ENCODE measurements around the gene COL24A1. TPM values are rescaled to one million over a fixed set of nuclear protein-coding genes. Genes with fewer than 3 reads are reported as not detected.

COL24A1 gene
- total RNA-seq, 4 donors from 2014 or later, result 0.32 to 1.8 (median 0.72) TPM

- peaks cover 16% of the 10 kb centered on the region for H3K36me3 ChIP-seq
- peak overlapping the region; percentile 80 for H3K27ac ChIP-seq
- peaks cover 25% of the 10 kb centered on the region for H3K4me1 ChIP-seq
- no peak for DNase-seq (ENCODE audit: low spot score in 2 of 2)
- no peaks in the 10 kb centered on the region for H3K9me3 ChIP-seq
- 62% methylated on average over 6 of the region's 6 CpGs for WGBS
- TF ChIP-seq POLR2A (IDR thresholded peaks at IDR 0.05) (no peak), POLR2AphosphoS5 (IDR thresholded peaks at IDR 0.05) (no peak), CTCF (IDR thresholded peaks at IDR 0.05) (no peak), EP300 (IDR thresholded peaks at IDR 0.05) (no peak)
- no peaks in the 10 kb centered on the region for H3K27me3 ChIP-seq
- peak overlapping the region; percentile 82 for H3K4me3 ChIP-seq
Observed at GRCh38 chr1:85708829-85709227, 447.7 kb downstream of the COL24A1 start.

DNA sequence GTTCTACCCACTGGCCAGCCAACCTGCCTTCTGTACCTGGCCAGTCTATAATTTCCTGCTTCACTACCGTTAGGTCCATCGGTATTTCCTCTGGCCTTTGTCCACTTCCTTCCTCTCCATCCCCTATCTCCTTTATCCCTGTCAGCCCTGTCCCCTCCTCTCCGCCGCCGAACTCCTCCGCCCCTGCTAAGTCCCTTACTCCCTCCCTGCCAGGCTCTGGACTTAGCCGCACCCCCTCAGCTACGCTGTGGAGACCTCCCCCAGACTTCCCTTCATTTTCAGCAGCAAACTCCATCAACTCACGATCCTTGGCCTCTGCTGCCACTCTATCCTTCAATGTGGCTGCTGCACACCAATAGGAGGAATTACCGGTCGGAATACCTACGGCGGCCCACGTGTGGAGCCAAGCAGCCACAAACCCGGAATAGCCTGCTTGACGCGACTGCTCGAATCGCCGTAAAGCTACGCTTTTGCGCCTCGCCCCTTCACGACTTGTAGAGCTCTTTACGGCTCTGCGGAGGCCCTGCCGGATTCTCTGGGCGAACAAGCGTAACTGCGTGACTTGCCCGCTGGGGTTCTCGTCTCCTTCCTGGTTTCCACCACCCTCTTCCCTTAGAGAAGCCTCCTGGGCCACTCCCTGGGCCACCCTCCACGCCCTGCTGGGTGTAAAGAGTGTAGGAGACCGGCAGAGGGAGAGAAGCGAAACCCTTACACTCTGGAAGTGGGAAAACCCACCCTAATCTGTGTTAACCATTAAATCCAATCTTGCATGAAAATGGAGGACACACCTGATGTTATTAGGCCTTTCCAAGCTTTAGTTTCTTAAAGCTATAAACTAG lies 448.4 kb downstream of the COL24A1 start, which contains the start of gene ZNHIT6:
TSS of gene ZNHIT6 (minus strand) at position 444 of the 839 bp plus-strand sequence. CDS start at position 295, 149 bp downstream.
- Histone ChIP-seq H3K36me3 (peaks cover 19% of the 10 kb centered on the region), H3K27me3 (no peaks in the 10 kb centered on the region), H3K27ac (peak within 1 kb of the TSS; percentile 80), H3K4me3 (peak within 1 kb of the TSS; percentile 82), H3K4me1 (peaks cover 25% of the 10 kb centered on the region), H3K9me3 (no peaks in the 10 kb centered on the region)
- TF ChIP-seq CTCF (IDR thresholded peaks at IDR 0.05) (peak; percentile 35 to 59), POLR2AphosphoS5 (IDR thresholded peaks at IDR 0.05) (peak in 2 of 3 donors; percentile 70 to 87), POLR2A (IDR thresholded peaks at IDR 0.05) (no peak)
- WGBS, result under 1% methylated on average over 35 of the region's 35 CpGs
- DNase-seq (ENCODE audit: low spot score in 2 of 2), result peak; percentile 93 to 95

DNA sequence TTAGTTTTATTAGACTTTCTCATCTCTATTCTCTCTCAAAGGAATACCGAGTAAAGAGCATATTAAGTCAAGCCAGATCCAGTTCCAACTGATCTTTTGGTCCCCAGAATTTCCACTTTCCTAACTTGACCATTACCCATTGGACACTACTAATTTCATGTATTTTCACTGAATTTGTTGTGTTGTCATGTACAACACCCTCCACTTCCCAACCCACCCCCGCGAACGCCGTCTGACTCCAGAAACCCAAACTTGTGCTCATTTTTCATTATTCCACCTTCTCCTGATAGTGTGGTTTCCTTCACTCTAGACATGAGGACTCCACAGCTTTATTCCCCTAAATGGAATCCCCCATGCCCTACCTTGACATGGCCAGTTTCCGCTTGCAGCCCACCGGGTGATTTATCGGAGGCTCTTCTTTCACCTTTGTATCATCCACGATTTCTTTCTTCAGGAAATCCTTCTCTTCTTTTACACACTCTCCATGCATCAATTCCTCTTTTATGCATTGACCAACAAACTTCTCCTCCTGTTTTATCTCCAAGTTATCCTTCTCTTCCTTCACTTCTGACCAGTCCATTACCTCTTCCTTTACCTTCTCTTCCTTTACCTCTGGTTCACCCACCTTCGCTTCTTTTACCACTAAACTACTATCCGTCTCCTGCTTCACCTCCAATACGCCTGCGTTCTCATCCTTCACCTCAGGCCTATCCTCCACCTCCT lies 449.1 kb downstream of the COL24A1 start:
- TF ChIP-seq POLR2A (IDR thresholded peaks at IDR 0.05), result no peak
- TF ChIP-seq POLR2AphosphoS5 (IDR thresholded peaks at IDR 0.05), result no peak
- no peak for TF ChIP-seq CTCF (IDR thresholded peaks at IDR 0.05)
- TF ChIP-seq EP300 (IDR thresholded peaks at IDR 0.05), result no peak
- Histone ChIP-seq H3K36me3 (peaks cover 19% of the 10 kb centered on the region), H3K27me3 (no peaks in the 10 kb centered on the region), H3K27ac (peak overlapping the region; percentile 80), H3K4me1 (peaks cover 25% of the 10 kb centered on the region), H3K9me3 (no peaks in the 10 kb centered on the region), H3K4me3 (peak overlapping the region; percentile 82)
- no peak for DNase-seq (ENCODE audit: low spot score in 2 of 2)
- 12% methylated on average over 13 of the region's 13 CpGs for WGBS

- Histone ChIP-seq H3K27me3 (no peaks in the 10 kb centered on the region), H3K4me1 (peaks cover 25% of the 10 kb centered on the region), H3K4me3 (no peak overlapping the region), H3K36me3 (peaks cover 28% of the 10 kb centered on the region), H3K9me3 (no peaks in the 10 kb centered on the region), H3K27ac (no peak overlapping the region)
- WGBS, result 97% methylated on average over 3 of the region's 3 CpGs
- DNase-seq (ENCODE audit: low spot score in 2 of 2), result no peak
- TF ChIP-seq POLR2A (IDR thresholded peaks at IDR 0.05) (no peak), POLR2AphosphoS5 (IDR thresholded peaks at IDR 0.05) (no peak)
Observed at GRCh38 chr1:85705940-85706339, 450.6 kb downstream of the COL24A1 start.

DNA sequence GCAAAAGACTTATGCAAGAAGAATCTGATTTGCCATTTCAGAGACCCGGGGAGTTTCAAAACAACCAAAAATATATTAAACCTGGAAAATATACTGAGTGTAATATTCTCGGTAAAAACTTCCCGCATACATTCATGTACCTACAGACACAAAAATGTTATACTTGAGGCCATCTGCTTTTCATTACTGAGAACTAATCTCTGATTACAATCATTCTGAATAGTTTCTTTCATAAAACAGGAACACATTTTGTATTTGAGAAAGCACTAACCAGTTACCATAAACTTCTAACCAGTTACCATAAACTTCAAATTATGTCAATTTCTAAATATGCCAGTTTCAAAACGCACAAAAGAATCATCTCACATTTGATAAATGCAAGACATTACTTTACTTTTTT lies 456.1 kb downstream of the COL24A1 start:
- DNase-seq (ENCODE audit: low spot score in 2 of 2), result no peak
- TF ChIP-seq EP300 (IDR thresholded peaks at IDR 0.05) (no peak), POLR2A (IDR thresholded peaks at IDR 0.05) (no peak), POLR2AphosphoS5 (IDR thresholded peaks at IDR 0.05) (no peak), CTCF (IDR thresholded peaks at IDR 0.05) (no peak)
- H3K4me3 ChIP-seq, result no peak overlapping the region
- H3K36me3 ChIP-seq, result peaks cover 40% of the 10 kb centered on the region
- H3K4me1 ChIP-seq, result peaks cover 4% of the 10 kb centered on the region
- no peak overlapping the region for H3K27ac ChIP-seq
- no peaks in the 10 kb centered on the region for H3K9me3 ChIP-seq
- H3K27me3 ChIP-seq, result no peaks in the 10 kb centered on the region
- 80% methylated on average over 4 of the region's 4 CpGs for WGBS
